Measurements from ENCODE around the gene STK39. TPM values are rescaled to one million over a fixed set of nuclear protein-coding genes. Genes with fewer than 3 reads are reported as not detected.

STK39 gene
- total RNA-seq, 4 donors from 2014 or later: 17.4 to 27.6 (median 20.6) TPM

DNA sequence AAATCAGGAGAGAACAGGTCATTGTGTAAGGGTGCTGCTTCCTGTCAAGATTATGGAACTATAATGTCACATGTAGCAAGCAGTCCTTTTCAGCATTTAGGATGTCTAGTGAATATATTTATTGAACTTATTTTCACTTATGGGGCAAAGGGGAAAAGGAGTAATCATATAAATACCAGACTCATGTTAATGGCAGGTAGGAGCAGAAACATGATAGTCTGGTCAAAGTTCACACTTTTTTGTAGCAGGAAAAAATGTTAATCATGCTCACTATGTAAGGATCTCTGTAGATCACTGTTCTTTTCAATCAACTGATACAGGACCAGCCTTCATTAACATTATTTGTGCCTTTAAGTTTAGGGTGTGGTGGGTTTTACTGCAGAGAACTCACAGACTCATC lies 219.0 kb downstream of the STK39 start:
- Histone ChIP-seq H3K9me3 (no peaks in the 10 kb centered on the region), H3K36me3 (peaks cover 0 to 31% (median 0%) of the 10 kb centered on the region in 3 donors), H3K27me3 (no peaks in the 10 kb centered on the region), H3K4me3 (no peak overlapping the region), H3K4me1 (no peaks in the 10 kb centered on the region), H3K27ac (no peak overlapping the region)
- intact Hi-C loops (cut with DNase I): no loop called here
- no peak for DNase-seq
- TF ChIP-seq CTCF (IDR thresholded peaks at IDR 0.05): no peak

- Histone ChIP-seq H3K4me1 (no peaks in the 10 kb centered on the region), H3K27me3 (no peaks in the 10 kb centered on the region), H3K36me3 (peaks cover 0 to 31% (median 0%) of the 10 kb centered on the region in 3 donors), H3K4me3 (no peak overlapping the region), H3K9me3 (no peaks in the 10 kb centered on the region), H3K27ac (no peak overlapping the region)
- DNase-seq: no peak
- TF ChIP-seq POLR2A (IDR thresholded peaks at IDR 0.05) (no peak), CTCF (IDR thresholded peaks at IDR 0.05) (no peak)
- intact Hi-C loops (cut with DNase I): no loop called here
- 63 to 66% methylated on average over 10 to 11 of the region's 11 CpGs for WGBS, 2 donors
Measured at GRCh38 chr2:168025487-168026202, 221.8 kb downstream of the STK39 start.

GRCh38 chr2:168024459-168024858 lies 222.9 kb downstream of the STK39 start:
- no peak for DNase-seq
- Histone ChIP-seq H3K27me3 (no peaks in the 10 kb centered on the region), H3K4me3 (no peak overlapping the region), H3K27ac (no peak overlapping the region), H3K36me3 (peaks cover 0 to 31% (median 0%) of the 10 kb centered on the region in 3 donors), H3K9me3 (no peaks in the 10 kb centered on the region), H3K4me1 (no peaks in the 10 kb centered on the region)
- TF ChIP-seq CTCF (IDR thresholded peaks at IDR 0.05) (no peak), POLR2A (IDR thresholded peaks at IDR 0.05) (no peak)
- intact Hi-C loops (cut with DNase I): no loop called here
- 63 to 82% methylated on average over 4 of the region's 4 CpGs for WGBS, 2 donors

DNA sequence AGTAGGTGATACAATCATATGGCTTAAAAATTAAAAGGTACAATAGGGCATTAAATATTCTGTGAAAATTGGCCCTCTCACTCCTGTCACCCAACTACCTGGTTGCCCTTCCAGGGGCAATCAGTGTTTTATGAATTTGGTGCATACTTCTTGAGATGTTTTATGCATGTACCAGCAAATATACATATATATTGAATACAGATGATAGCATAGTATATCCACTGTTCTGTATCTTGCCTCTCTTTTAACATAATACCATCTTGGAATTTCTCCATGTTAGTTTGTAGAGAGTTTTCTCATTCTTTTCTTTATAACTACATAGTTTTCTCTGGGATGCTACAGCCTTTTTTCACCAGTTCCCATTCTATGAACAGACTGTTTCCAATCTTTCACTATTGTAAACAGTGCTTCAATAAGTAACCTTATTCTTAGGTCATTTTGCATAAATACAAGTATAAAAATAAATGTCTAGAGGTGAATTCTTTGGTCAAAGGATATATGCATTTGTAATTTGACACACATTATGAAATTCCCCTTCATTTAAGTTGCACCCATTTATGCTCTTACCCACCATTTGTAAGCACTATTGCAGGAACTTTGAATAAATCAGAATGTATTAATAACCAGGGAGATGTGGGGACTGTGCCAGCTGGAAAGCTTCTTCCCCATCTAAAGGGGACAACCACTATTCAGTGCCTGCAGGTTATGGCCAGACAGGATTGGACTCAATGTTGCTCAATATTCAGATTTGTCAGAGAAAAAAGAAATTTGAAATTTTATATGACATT lies 225.4 kb downstream of the STK39 start:
- H3K27me3 ChIP-seq: no peaks in the 10 kb centered on the region
- TF ChIP-seq POLR2A (IDR thresholded peaks at IDR 0.05): no peak
- no peak for TF ChIP-seq CTCF (IDR thresholded peaks at IDR 0.05)
- intact Hi-C loops (cut with DNase I): no loop called here
- no peak overlapping the region for H3K4me3 ChIP-seq
- no peaks in the 10 kb centered on the region for H3K9me3 ChIP-seq
- peaks cover 0 to 18% (median 0%) of the 10 kb centered on the region in 3 donors for H3K36me3 ChIP-seq
- no peak overlapping the region for H3K27ac ChIP-seq
- DNase-seq: no peak
- no peaks in the 10 kb centered on the region for H3K4me1 ChIP-seq

DNA sequence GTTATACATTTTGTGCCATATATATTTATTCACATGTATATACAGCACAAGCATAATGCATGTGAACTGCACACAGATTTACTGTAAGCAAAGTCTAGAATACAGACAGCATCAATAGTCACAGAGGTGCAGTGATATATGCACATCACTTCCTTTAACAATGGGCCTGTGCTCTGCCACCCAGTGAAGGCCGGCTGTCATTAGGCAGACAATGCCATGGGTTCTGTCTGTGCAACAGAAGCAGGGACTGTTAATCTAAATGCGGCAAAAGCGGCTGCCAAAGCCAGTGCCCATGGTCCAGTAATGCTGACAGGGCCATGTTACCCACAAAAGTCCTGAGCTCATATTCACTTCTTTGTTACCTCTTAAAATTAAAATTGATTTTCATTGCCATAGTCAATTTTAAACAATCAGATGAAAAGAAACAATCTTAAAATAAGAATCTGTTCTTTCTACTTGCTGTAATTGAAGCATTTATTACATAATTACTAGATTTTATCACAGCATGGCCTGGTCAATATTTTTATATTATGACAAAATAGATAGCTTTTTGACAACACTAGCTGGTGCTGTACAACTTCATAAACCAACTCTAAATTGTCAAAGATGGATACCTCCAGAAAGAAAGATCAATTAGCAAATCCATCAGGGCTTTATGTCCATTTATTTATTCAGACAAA lies 232.0 kb downstream of the STK39 start:
- WGBS, 2 donors: 93 to 97% methylated on average over 3 of the region's 3 CpGs
- Histone ChIP-seq H3K27ac (no peak overlapping the region), H3K27me3 (no peaks in the 10 kb centered on the region), H3K4me1 (no peaks in the 10 kb centered on the region), H3K4me3 (no peak overlapping the region), H3K36me3 (peaks cover 0 to 43% (median 0%) of the 10 kb centered on the region in 3 donors), H3K9me3 (no peaks in the 10 kb centered on the region)
- TF ChIP-seq POLR2A (IDR thresholded peaks at IDR 0.05) (no peak), CTCF (IDR thresholded peaks at IDR 0.05) (no peak)
- intact Hi-C loops (cut with DNase I): no loop called here
- no peak for DNase-seq
